Measurements from ENCODE around the gene SSH3.
"Not testable (repeated sequence)": the region's sequence is repeated elsewhere in the genome, so short reads cannot be mapped to it uniquely, and the experiment has no call there.

Gene SSH3

GRCh38 chr11:67314218-67314617, 10.9 kb downstream of the SSH3 start:
- DNase-seq, result no peak

DNA sequence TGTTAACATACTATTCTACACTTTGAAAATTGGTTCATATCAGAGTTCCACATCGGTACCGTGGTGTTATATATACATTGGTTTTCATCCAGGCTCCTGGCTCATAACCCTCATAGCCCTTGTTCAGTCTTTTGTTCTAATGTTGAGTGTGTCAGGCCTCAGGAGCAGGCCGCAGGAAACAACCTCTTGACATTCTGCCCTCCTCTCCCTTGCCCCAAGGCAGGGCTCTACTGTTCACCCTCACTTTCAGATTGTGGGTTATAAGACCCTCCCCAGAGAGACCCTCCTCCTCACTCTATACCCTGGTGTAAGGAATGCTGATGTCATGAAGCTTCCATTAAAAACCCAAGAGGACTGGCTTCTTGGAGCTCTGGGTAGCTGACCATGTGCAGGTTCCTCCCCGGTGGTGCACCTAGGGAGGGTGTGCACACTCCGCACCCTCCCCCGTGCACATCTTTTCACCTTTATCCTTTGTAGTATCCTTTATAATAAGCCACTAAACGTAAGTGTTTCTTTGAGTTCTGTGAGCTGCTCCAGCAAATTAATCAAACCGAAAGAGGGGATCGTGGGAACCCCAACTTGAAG, 12.1 kb downstream of the SSH3 start:
- no peak for DNase-seq

DNA sequence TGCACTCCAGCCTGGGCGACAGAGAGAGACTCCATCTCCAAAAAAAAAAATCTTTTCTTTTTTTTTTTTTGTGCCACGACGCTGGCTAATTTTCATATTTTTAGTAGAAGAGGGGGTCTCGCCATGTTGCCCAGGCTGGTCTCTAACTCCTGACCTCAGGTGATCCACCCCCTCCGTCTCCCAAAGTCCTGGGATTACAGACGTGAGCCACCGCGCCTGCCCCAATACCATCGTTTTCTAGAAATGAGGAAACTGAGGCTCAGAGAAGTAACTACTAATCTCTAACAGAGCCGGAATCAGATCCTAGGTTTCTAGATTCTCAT, 13.5 kb downstream of the SSH3 start:
- DNase-seq, result no peak

- DNase-seq, result peak; percentile 93
These were observed 14.0 kb downstream of the SSH3 start for GRCh38 chr11:67317205-67317887.

DNA sequence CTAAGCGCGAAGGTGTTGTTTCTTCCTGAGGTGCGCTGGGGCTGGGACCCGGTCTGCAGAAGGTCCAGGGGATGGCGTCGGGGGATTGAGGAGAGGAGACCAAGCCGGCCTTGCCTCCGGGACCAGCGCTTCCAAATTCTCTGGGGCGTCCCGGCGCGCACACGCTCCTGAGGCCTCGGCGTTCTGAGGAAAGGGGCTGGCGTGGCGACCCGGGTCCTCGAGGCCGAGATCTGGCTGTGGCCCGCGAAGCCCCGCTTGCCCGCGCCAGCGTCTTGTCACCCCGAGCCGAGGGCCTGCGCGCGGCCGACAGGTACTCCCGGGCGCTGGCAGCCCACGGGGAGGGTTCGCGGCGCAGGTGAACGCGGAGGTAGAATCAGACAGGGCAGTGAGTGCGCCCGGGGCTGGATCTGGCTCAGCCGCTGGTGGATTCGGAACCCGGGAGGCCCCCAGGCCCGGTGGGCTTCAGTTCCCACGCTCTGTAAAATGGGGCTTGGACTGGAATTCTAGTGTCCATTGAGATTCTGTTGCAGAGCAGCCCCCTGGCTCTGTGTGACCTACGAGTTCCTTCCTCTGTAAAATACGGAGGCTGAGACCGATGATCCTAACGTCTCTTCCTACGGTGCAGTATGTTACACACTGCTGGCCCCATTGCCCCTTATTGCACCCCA, 14.7 kb downstream of the SSH3 start:
- DNase-seq, result no peak

GRCh38 chr11:67318876-67319275, 15.5 kb downstream of the SSH3 start:
- not testable (repeated sequence) for DNase-seq

- no peak for DNase-seq
These were observed 16.7 kb downstream of the SSH3 start for GRCh38 chr11:67320011-67320410.

DNA sequence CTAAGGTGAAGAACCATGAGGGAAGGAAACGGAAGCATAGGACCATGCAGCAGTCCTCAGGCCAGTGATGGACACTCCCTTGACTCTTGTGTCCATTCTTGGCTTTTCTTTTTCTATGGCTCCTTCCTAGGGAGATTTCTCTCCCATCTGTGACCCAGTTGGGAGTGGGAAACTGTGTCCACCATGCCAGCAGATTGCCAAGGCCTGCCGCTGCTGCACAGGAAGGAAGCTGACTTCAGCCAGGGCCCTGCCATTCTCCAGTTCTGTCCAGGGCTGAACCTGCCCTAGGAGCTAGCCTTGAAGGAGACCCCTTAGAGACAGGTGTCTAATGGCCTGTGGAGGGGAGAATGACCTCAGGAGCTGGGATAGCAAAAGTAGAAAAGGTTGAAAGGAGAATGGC, 17.4 kb downstream of the SSH3 start:
- DNase-seq, result no peak

GRCh38 chr11:67321313-67321871, 18.1 kb downstream of the SSH3 start:
- DNase-seq, result no peak

DNA sequence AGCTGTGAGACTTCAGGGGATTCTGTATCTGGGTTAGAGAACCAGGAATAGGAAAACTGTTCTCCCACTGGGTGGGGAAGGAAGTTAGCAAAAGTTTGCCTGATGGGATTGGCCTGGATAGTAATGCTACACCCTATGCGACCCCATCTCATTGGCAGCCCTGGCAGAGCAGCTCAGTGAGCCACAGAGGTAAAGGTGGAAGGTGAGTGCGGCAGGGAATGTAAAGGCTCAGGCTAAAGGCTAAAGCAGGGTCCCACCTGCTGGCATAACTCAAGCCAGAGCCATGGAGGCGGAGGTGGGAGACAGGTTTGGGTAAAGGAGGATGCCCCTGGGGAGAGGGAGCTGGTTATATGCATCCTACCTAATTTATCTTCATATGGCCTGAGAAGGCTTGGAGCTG, 18.7 kb downstream of the SSH3 start:
- DNase-seq, result no peak

- DNase-seq, result no peak
These were observed 20.2 kb downstream of the SSH3 start for GRCh38 chr11:67323526-67323925.

DNA sequence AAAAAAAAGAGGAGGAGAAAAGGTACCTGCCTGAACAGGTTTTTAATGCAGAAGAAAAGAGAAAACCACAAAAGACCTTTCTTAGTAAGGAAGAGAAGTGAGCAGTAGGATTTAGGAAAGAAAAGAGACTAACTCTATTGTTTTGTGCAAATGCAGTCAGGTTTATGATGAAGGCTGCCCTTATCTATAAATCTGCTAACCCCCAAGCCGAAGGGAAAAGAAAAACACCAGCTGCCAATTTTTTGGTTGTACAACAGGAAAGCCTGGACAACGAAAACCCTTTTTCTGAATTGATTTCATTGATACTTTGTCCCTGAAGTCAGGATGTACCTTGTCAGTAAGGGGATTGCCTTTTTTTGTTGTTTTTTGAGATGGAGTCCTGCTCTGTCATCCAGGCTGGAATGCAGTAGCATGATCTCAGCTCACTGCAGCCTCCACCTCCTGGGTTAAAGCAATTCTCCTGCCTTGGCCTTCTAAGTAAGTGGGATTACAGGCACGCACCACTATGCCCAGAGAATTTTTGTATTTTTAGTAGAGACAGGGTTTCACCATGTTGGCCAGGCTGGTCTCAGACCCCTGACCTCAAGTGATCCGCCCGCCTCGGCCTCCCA, 28.9 kb downstream of the SSH3 start:
- DNase-seq, result no peak

DNA sequence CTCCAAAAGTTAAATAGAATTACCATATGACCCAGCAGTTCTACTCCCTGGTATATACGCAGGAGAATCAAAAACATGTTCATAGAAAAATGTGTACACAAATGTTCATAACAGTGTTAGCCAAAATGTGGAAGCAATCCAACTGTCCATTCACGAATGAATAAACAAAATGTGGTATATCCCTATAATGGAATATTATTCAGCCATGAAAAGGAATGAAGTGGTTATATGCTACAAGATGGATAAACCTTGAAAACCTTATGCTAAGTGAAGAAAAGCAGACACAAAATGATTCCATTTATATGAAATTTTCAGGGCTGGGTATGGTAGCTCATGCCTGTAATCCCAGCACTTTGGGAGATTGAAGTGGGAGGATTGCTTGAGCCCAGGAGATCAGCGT, 33.9 kb downstream of the SSH3 start:
- no peak for DNase-seq

- no peak for DNase-seq
These were observed 40.9 kb downstream of the SSH3 start for GRCh38 chr11:67344264-67344663.

- DNase-seq, result no peak
These were observed 42.1 kb downstream of the SSH3 start for GRCh38 chr11:67345247-67345919.

GRCh38 chr11:67345920-67346819, 42.8 kb downstream of the SSH3 start:
- DNase-seq, result no peak

DNA sequence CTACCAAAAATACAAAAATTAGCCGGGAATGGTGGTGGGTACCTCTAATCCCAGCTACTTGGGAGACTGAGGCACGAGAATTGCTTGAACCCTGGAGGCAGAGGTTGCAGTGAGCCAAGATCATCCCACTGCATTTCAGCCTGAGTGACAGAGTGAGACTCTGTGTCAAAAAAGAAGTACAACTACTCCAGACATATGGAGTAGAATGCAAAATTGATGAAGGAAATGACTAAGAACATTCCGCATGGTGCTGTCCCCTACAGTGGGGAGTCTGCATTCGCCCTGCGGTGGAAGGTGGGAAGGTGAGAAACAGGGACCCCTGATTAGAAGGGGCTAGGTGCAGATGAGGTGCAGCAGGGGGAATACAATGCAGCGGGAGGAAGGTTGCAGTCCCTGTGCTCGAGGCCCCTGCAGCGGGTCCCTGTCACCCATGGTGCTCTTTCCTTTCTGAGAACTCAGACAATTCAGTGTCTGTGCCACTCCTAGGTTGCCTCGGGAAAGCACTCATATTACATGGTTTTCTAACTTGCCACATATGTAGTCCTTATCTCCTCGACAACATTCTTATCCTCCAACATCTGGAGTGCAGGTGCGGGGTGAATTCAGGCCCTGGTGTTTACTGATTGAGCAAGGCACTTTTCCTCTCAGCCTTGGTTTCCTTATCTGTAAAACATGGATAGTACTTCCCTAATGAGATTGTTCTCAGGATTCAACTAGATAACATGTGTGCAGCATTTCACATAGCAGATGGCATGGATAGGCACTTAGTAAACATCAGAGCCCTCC, 44.8 kb downstream of the SSH3 start:
- no peak for DNase-seq

DNA sequence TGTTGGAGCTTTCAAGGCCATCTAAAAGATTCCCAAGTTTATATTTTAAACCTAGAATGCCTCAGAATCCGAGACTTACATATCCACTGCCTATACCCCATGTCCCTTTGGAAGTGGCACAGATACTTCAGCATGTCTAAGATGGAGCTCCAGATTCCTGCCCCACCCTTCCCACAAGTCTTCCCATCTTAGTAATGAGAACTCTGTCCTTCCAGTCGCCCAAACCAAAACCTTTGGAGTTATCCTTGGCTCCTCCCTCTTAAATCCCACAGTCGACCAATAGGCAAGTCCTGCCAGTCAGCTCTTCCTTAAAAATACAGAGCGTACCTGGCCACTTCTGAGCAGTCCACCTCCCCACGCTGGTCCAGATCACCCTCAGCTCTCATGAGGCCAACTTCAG, 45.7 kb downstream of the SSH3 start:
- DNase-seq, result no peak

- no peak for DNase-seq
These were observed 46.1 kb downstream of the SSH3 start for GRCh38 chr11:67349457-67349856.

DNA sequence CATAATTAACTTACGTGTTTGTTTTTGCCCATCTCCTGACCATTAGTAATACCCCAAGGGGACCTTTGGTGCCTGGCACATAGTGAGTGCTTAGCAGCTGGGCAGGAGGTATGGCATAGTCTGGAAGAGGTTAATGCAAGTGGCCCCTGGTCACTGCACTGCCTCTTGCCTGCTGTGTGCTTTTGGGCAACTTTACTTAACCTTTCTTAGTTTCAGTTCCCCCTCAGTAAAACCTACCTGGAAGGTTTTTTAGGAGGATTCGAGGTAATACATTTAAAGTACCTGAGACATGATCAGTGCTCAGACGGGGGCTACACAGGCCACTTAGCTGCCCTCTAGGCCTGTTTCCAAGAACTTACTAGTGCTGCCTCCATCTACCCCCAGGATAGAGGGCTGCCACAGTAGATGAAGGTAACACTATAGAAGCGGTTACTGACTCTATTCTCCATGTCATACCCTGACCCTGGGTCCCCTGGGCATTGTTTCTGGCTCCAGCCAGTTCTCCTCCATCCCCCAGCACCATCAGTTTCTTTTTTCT, 46.7 kb downstream of the SSH3 start:
- no peak for DNase-seq

Data from NCI-H1048 (cell line).